Esophagus muscularis mucosa (tissue), 4 donors: ENCODE data around the gene MFSD1.

Experiments
- EP300 ChIP-seq: sonication (generic); formaldehyde crosslinking; IDR thresholded peaks from one replicate; pipeline ENCODE4 v1.6.1; 2017; ENCODE audit warnings: antibody characterized with exemption
- POLR2A ChIP-seq: fragments of 450-650 bp; IDR thresholded peaks from one replicate; pipeline ENCODE4 v1.6.1; 2017; ENCODE audit warnings: antibody characterized with exemption, moderate library complexity, mild to moderate bottlenecking, low read depth
- POLR2AphosphoS5 ChIP-seq, 2 donors: sonication (generic); formaldehyde crosslinking; IDR thresholded peaks; one replicate each; pipeline ENCODE4 v1.6.1; 2017; ENCODE audit warnings: antibody characterized with exemption in 2 of 2
- TF ChIP-seq, protein P1 (sequence below), 3 experiments: fragments of 200-600 bp in 2 of 3; fragments of 450-650 bp in 1 of 3; sonication (generic) in 2 of 3; IDR thresholded peaks; one replicate each; pipeline ENCODE4 v1.5.1; 2017 to 2019; ENCODE audit warnings: antibody characterized with exemption in 3 of 3, mild to moderate bottlenecking in 2 of 3, moderate library complexity in 1 of 3

DNA sequence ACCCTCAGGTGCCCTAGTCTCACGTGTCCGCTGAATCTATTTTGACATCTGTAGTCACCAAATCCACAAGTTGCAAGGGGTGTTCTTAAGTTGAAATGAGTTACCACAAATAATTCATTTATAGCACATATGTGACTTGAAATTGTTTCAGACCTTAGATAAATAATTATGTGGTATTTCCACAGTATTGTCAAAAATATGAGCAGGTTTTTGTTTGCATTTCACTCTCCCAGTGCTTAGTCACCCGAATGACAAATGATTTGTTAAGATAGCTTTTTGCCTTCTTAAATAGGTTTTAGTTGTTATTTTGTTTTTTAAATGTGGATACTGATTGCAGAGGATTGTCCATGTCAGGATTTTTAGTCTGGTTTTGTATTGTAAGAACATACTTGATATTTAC, 2.6 kb downstream of the MFSD1 start:
- TF ChIP-seq, protein P1, sequence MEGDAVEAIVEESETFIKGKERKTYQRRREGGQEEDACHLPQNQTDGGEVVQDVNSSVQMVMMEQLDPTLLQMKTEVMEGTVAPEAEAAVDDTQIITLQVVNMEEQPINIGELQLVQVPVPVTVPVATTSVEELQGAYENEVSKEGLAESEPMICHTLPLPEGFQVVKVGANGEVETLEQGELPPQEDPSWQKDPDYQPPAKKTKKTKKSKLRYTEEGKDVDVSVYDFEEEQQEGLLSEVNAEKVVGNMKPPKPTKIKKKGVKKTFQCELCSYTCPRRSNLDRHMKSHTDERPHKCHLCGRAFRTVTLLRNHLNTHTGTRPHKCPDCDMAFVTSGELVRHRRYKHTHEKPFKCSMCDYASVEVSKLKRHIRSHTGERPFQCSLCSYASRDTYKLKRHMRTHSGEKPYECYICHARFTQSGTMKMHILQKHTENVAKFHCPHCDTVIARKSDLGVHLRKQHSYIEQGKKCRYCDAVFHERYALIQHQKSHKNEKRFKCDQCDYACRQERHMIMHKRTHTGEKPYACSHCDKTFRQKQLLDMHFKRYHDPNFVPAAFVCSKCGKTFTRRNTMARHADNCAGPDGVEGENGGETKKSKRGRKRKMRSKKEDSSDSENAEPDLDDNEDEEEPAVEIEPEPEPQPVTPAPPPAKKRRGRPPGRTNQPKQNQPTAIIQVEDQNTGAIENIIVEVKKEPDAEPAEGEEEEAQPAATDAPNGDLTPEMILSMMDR (IDR thresholded peaks at IDR 0.05): no peak
- TF ChIP-seq POLR2A: no peak
- TF ChIP-seq POLR2AphosphoS5 (IDR thresholded peaks at IDR 0.05): no peak
- no peak for TF ChIP-seq EP300
